HG02981 (cell line): ENCODE data around the gene DDX51.

Source experiments
- ATAC-seq: cut with Tn5 transposase; IDR thresholded peaks from one replicate; pipeline ENCODE4 v1.9.1; 2021; ENCODE audit warnings: mild to moderate bottlenecking, moderate library complexity; ENCODE audit not compliant: unreplicated experiment

DDX51 gene

GRCh38 chr12:132094269-132094891 is 49.7 kb downstream of the DDX51 start:
- ATAC-seq: no peak

DNA sequence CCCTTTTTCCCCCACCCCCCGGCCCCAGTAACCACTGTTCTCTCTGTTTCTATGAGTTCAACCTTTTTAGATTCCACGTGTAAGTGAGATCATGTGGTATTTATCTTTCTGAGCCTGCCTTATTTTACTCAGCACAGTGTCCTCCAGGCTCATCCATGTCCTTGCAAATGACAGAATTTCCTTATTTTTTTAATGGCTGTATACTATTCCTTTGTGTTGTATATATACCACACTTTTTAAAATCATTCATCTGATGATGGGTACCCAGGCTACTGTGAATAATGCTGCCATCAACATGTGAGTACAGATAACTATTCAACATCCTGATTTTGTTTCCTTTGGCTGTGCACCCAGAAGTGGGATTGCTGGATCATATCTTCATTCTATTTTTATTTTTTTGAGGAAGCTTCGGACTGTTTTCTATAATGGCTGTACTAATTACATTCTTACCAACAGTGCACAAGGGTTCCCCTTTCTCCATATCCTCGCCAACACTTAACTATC is 54.7 kb downstream of the DDX51 start:
- no peak for ATAC-seq
